NCI-H146 (cell line): ENCODE results near the gene NTRK1.
"Not testable (repeated sequence)": the region's sequence is repeated elsewhere in the genome, so short reads cannot be mapped to it uniquely, and the experiment has no call there.

Experiments used
- DNase-seq: peaks from one replicate; lab custom pipeline; 2025; lab: John Stamatoyannopoulos, UW

Gene NTRK1

GRCh38 chr1:156913809-156914387, 53.2 kb downstream of the NTRK1 start:
- DNase-seq = no peak

DNA sequence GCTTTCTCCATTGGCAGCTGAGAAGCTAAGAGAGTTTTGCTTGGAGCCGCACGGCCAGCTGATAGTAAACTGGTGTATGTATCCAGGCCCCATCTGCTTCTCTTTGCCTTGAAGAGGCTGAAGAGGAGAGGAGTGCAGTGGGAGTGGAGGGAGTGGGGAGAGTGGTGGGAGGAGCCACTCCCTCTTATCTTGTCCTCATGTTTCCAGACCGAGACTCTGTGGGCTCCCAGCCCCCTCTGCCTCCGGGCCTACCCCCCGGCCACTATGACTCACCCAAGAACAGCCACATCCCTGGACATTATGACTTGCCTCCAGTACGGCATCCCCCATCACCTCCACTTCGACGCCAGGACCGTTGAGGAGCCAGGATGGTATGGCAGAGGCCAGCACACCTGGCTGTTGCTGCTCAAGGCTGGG, 53.8 kb downstream of the NTRK1 start:
- no peak for DNase-seq

DNA sequence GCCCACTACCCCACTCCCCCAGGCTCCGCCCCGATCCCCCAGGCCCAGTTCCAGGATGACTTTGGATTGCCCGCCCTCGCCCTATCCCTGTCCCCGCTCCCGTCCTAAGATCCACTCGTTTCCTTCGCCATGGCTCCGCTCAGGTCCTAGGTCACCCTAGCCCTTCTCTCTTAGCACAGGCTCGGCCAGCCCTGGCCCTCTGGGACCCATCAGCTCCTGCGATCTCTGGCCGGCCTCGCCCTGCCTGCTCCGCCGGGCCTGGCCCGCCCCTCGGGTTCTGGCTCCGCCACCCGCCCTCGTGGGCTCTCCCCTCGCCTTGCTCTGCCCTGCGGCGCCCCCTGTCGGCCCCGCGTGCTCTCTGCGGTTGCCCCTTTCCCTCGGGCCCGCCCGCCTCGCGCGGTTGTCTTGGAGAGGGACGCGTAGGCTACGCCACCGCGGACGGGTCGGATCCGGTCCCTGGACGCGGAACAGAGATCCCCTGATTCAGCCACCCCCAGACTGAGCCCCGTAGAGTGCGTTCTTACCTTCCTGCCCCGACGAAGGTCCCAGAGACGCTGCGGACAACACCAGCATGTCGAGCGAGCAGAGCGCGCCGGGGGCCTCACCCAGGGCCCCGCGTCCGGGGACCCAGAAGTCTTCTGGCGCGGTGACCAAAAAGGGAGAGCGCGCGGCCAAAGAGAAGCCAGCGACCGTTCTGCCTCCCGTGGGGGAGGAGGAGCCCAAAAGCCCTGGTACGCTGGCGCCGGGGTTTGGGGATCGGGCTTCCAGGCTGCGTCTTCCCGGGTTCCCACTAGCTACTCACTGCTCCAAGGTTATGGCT, 59.8 kb downstream of the NTRK1 start, which contains the start of gene LRRC71:
Gene LRRC71 (plus strand): TSS at position 400 of the 820 bp plus-strand sequence. CDS start 172 bp downstream, at position 572.
- peak; percentile 73 for DNase-seq

GRCh38 chr1:156921053-156921529, 60.4 kb downstream of the NTRK1 start:
- no peak for DNase-seq

DNA sequence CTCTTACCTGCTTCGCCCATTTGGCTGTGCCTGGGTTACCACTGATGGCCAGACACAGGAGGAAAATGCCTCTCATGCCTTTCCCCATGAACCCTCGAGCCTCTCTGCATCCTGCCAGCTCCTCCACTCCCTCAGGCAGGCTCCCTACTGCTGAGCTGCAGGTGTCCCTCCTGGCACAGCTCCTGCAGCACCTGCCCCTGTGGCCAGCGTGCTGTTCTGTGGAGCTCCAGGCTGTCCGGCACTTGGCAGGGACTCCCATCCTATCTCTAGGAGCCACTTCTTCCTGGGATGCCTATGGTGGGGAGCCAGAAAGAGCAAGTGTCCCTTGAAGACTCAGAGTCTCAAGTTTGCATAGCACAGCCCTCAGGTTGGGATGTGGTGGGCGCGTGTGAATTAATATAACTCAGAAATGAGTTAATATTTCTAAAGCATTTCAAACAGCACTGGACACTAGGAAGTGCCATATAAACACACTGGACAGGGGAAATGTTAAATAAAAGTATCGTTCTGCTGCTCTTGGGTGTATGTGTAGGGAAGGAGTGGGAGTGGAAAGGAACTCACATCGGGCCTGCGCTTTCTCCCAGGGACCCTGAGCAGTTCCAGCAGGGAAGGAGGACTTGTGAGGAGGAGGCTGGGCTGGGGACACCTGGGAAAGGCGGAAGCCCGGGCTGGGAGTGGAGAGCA, 62.5 kb downstream of the NTRK1 start:
- peak; percentile 86 for DNase-seq

GRCh38 chr1:156923670-156924477, 63.2 kb downstream of the NTRK1 start:
- peak; percentile 24 for DNase-seq

DNA sequence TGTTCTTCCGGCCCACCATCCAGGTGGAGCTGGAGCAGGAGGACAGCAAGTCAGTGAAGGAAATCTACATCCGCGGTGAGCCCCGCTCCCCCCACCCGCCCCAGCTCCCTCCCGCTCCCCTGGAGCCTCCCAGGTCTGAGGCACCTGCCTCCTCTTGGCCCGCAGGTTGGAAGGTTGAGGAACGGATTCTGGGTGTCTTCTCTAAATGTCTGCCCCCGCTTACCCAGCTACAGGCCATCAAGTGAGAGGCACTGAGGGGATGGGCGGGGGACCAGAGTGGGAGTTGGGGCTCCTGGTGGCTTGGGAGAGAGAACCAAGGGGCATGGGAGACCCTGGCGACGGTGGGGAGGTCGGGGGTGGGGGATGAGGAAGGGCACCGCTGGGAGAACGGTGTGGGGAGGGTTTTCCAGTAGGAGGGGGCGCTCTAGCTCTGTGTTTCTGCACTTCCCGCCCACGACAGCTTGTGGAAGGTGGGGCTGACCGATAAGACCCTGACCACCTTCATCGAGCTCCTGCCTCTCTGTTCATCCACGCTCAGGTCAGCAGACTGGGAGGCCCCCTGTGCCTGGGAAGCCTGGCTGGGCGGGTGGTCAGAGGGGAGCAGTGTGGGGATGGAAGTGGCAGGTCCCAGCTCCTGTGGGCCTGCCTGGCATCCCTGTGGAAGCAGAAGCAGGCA, 64.0 kb downstream of the NTRK1 start:
- DNase-seq = peak; percentile 24

DNA sequence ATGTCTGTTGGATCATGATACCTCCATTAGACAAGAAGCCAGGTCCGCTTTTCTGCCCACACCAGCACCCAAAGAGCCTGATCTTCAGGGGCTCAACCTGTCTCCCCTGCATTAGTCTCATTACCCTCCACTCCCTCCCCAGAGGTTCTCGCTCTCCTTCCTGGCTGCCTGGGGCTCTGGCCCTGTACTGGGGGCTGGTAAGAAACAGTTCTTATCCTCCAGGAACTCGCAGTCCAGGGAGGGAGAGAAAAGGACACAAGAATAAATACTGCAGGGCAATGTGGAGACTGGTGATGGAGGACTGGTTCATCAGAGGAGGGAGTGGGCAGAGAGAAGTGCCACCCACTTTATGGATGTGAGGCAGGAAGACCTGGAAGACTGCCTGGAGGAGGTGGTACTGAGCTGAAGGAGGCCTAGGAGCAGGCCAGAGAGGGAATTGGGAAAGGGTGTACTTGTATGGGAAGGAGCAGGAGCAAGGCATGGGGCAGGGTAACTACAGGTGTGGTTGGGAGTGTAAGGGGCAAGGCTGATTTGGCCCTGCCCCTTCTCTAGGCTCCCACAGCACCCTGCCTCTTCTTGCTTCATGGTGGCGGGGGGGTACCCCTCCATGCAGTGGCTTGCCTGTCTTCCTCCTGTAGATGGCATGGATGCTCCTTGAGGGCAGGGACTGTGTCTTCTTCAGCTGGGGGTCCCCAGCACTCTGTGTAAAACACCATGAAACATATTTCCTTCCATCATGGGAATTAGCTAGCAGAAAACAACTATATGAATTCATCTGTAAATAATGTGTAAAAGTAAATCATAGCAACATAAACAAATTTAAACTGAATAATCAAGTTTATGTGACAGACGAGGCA, 64.7 kb downstream of the NTRK1 start:
- DNase-seq = no peak

DNA sequence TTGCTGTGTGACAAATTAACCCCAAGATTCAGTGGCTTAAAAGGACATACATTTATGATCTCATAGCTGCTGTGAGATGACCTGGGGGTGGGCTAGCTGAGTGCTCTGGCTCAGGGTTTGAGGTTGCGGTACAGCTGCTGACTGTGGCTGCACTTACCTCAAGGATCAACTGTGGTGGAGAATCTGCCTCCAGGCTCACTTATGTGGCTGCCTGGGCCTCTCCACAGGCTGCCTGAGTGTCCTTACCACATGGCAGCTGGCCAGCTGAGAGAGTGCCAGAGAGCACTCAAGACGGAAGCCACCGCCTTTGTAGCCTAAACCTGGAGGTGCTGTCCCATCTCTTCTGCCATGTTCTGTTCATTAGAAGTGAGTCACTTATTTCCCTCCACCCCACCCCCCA, 65.5 kb downstream of the NTRK1 start:
- DNase-seq = no peak

- not testable (repeated sequence) for DNase-seq
Measured at GRCh38 chr1:156926695-156927094, 66.0 kb downstream of the NTRK1 start.

DNA sequence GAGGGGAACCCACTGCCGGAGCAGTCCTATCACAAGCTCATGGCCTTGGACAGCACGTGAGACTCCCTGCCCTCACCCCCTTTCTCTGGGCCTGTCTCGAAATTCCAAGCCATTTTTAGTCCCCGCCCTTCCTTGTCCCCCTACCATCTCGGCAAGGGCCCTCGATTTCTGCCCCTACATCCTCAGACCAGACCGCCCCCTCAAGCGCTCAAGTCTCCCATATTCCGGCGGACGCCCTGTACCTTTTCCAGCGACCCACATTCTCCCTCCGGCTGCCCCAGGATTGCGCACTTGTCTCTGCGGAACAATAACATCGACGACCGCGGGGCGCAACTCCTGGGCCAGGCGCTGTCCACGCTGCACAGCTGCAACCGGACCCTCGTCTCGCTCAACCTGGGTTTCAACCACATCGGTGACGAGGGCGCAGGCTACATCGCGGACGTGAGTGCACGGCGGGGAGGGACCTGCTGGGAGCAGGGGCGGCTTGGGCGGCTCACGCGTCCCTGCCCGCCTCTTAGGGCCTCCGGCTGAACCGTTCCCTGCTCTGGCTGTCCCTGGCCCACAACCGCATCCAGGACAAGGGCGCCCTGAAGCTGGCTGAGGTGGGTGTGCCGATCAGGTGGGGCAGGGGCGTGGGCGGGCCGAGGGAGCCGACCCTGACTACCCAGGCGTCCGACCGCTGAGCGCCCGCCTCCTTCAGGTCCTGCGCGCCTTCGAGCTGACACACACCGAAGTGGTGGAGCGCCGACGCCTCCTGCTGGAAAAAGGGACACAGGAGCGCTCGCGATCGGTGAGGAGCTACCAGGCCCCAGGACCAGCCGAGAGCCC, 66.8 kb downstream of the NTRK1 start:
- DNase-seq = peak; percentile 72

DNA sequence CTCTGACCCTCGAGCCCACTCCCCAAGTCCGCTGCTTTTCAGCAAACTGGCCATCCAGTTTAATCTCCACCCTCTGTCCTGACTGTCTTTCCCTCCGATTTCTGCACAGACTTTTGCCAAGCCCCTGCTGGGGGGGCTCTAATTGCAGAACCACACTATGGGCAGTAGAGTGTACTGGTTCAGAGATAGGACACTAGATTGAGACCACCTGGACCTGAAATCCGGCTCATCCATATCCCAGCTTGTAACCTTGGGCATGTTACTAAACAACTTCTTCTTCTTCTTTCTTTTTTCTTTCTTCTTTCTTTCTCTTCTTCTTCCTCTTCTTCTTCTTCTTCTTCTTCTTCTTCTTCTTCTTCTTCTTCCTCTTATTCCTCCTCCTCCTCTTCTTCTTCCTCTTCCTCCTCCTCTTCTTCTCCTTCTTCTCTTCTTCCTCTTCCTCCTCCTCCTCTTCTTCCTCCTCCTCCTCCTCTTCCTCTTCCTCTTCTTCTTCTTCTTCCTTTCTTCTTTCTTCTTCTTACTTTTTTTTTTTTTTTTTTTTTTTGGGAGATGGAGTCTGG, 67.5 kb downstream of the NTRK1 start:
- no peak for DNase-seq

DNA sequence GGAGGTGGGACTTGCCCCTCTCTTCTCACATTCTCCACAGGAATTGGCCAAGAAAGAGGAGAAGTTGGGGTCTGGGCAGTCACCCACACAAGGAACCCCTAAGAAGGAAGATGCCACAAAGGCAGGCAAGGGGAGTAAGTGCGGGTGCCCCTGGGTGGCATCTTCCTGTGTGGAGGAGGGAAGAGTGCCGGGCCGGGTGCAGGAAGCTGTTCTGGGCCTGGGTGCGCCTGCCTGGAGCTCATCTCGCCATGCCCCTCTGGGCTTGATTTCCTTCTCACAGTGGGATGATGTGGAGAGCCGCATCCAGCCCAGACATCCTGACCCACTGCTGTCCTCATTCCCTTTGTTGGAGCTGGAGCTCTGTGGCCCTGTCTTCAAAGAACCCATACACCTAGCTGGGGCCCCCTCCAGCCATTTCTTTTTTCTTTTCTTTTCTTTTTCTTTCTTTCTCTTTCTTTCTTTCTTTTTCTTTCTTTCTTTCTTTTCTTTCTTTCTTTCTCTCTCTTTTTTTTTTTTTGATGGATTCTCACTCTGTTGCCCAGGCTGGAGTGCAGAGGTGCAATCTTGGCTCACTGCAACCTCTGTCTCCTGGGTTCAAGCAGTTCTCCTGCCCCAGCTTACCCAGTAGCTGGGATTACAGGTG, 69.1 kb downstream of the NTRK1 start:
- DNase-seq = no peak

DNA sequence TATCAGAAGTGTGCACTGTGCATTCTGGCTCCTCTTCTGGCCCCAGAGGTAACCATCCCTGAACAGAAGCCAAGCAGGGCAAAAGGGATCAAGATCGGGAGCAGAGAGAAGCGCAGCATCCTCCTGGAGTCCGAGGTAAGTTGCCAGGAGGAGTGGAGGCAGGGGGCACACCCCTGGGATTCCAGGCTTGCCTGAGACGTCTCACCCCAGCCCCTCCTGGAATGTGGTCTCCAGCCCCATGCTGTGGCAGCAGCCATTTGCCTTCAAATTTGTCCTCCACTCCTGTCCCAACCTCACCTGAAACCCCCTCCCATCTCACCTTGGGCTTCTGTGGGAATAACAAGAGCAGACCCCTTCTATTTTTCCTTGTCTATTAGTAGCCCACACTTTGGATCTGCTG, 69.8 kb downstream of the NTRK1 start:
- no peak for DNase-seq
